HCT116 (cell line): ENCODE results near the gene GYS1. TPM values are rescaled to one million over a fixed set of nuclear protein-coding genes. Genes with fewer than 3 reads are reported as not detected.
"Not testable (repeated sequence)": the region's sequence is repeated elsewhere in the genome, so short reads cannot be mapped to it uniquely, and the experiment has no call there.

Source experiments
- ATAC-seq: fragments of 200-7000 bp; cut with Tn5 transposase; 2 replicates; pipeline ENCODE4 v1.9.1; 2020; ENCODE audit warnings: mild to moderate bottlenecking, moderate library complexity
- BruUV-seq: library from RNA; stranded (reverse); fragments of 400-500 nt; replicated peaks from 2 replicates; lab custom pipeline; 2021; lab: Mats Ljungman, UMichigan
- CTCF ChIA-PET: fragments of 300-600 bp; sonication (Branson Sonifier 250); formaldehyde crosslinking; loops from one replicate; lab custom pipeline; 2021; ENCODE audit warnings: antibody characterized with exemption; lab: Charles Lee
- POLR2A ChIA-PET: fragments of 300-600, 350-600 bp; sonication (Branson Sonifier 250); formaldehyde crosslinking; loops from one replicate; lab custom pipeline; 2021; ENCODE audit warnings: antibody characterized with exemption; lab: Charles Lee
- RAD21 ChIA-PET, 2 experiments: fragments of 300-600 bp; sonication (Branson Sonifier 250); formaldehyde crosslinking; loops; one replicate each; lab custom pipeline; 2023; ENCODE audit warnings: low total read pairs in 2 of 2; ENCODE audit not compliant: uncharacterized antibody in 2 of 2, unreplicated experiment in 2 of 2, low non-redundant PET in 1 of 2; lab: Charles Lee
- DNase-seq: peaks from one replicate; pipeline ENCODE4 v3.0.0-alpha.2; 2010; ENCODE audit warnings: low read depth, low spot score
- H2AFZ ChIP-seq: fragments of 200-600 bp; shearing (Covaris generic), sonication (generic); 2 replicates; pipeline ENCODE4 v1.6.1; 2017; ENCODE audit warnings: low read depth, mixed run types, mixed read lengths, antibody characterized with exemption, low read length; ENCODE audit not compliant: poor library complexity, severe bottlenecking
- H3K27ac ChIP-seq: 2 replicates; pipeline ENCODE4 v1.5.1; 2012; ENCODE audit warnings: low read depth, low read length
- H3K27me3 ChIP-seq: fragments of 200-600 bp; sonication (generic); 2 replicates; pipeline ENCODE4 v1.6.1; 2016; ENCODE audit warnings: mixed run types, low read length, mixed read lengths; ENCODE audit not compliant: insufficient read depth
- H3K36me3 ChIP-seq, 2 experiments: fragments of 200-500 bp in 1 of 2; fragments of 200-600 bp in 1 of 2; sonication (Bioruptor generic) in 1 of 2; sonication (generic) in 1 of 2; 2 replicates each; pipeline versions ENCODE4 v1.5.1 to v1.6.1; 2014 to 2016; ENCODE audit warnings: low read length in 2 of 2, inconsistent platforms in 1 of 2, mixed read lengths in 1 of 2, mixed run types in 1 of 2; ENCODE audit not compliant: insufficient read depth in 2 of 2, control insufficient read depth in 1 of 2
- H3K4me1 ChIP-seq, 2 experiments: fragments of 200-600 bp in 1 of 2; sonication (generic) in 1 of 2; 2 replicates each; pipeline versions ENCODE4 v1.5.1 to v1.6.1; 2012 to 2017; ENCODE audit warnings: low read length in 2 of 2, inconsistent platforms in 1 of 2, mild to moderate bottlenecking in 1 of 2, mixed read lengths in 1 of 2, mixed run types in 1 of 2, moderate library complexity in 1 of 2; ENCODE audit not compliant: insufficient read depth in 2 of 2, control insufficient read depth in 1 of 2
- H3K4me2 ChIP-seq: fragments of 200-600 bp; sonication (generic); 2 replicates; pipeline ENCODE4 v1.6.1; 2017; ENCODE audit warnings: mixed run types, low read length, mixed read lengths
- H3K4me3 ChIP-seq, 2 experiments: fragments of 200-600 bp in 1 of 2; sonication (generic) in 1 of 2; replicated peaks in 1 of 2; 2 replicates each; pipeline ENCODE4 v1.5.1; 2011 to 2016; ENCODE audit warnings: low read length in 2 of 2, control low read depth in 1 of 2, low read depth in 1 of 2, mild to moderate bottlenecking in 1 of 2, mixed read lengths in 1 of 2, mixed run types in 1 of 2
- H3K79me2 ChIP-seq: fragments of 200-600 bp; sonication (generic); 2 replicates; pipeline ENCODE4 v1.6.1; 2017; ENCODE audit warnings: mild to moderate bottlenecking, mixed run types, low read length, moderate library complexity, mixed read lengths; ENCODE audit not compliant: insufficient read depth
- H3K9ac ChIP-seq: fragments of 200-600 bp; sonication (generic); 2 replicates; pipeline ENCODE4 v1.6.1; 2016; ENCODE audit warnings: low read length, mixed read lengths
- H3K9me2 ChIP-seq: fragments of 200-600 bp; sonication (generic), shearing (Covaris generic); 2 replicates; pipeline ENCODE4 v1.6.1; 2017; ENCODE audit warnings: mixed run types, mild to moderate bottlenecking, moderate library complexity; ENCODE audit not compliant: insufficient read depth
- H3K9me3 ChIP-seq, 2 experiments: fragments of 200-500 bp in 1 of 2; fragments of 200-600 bp in 1 of 2; sonication (Bioruptor generic) in 1 of 2; sonication (generic) in 1 of 2; 2 replicates each; pipeline ENCODE4 v1.6.1; 2014 to 2017; ENCODE audit warnings: low read length in 2 of 2, mixed read lengths in 2 of 2, inconsistent platforms in 1 of 2, low read depth in 1 of 2, mild to moderate bottlenecking in 1 of 2, mixed run types in 1 of 2, moderate library complexity in 1 of 2; ENCODE audit not compliant: control insufficient read depth in 1 of 2, insufficient read depth in 1 of 2
- H4K20me1 ChIP-seq: fragments of 200-600 bp; sonication (generic), shearing (Covaris generic); 2 replicates; pipeline ENCODE4 v1.6.1; 2017; ENCODE audit warnings: mixed run types, mild to moderate bottlenecking, moderate library complexity; ENCODE audit not compliant: insufficient read depth
- EGR1 ChIP-seq: IDR thresholded peaks from 2 replicates; pipeline ENCODE4 v1.6.1; 2012; ENCODE audit warnings: low read depth
- SP1 ChIP-seq: IDR thresholded peaks from 2 replicates; pipeline ENCODE4 v1.6.1; 2012; ENCODE audit warnings: low read depth
- ZFX ChIP-seq: fragments of 450-650 bp; IDR thresholded peaks from 2 replicates; pipeline ENCODE4 v1.6.1; 2017
- intact Hi-C: fragments of 100-400 bp; cut with micrococcal nuclease; formaldehyde crosslinking; loops from 2 replicates; pipeline ENCODE4 v1.10.0; 2022
- total RNA-seq: library from RNA; stranded (reverse); gene quantifications from one replicate; pipeline ENCODE4 v1.2.1, GENCODE V29; 2021; ENCODE audit not compliant: unreplicated experiment

The GYS1 gene
- total RNA-seq, 1 experiment from 2014 or later: 50.7 TPM

- no peak for TF ChIP-seq EGR1
- TF ChIP-seq SP1: no peak
- no peak for TF ChIP-seq ZFX
- H2AFZ ChIP-seq: no peak overlapping the region
- intact Hi-C loops: no loop called here
- H4K20me1 ChIP-seq: no peaks in the 10 kb centered on the region
- H3K9me3 ChIP-seq: no peaks in the 10 kb centered on the region
- ATAC-seq (no peak), DNase-seq (no peak)
- no peaks in the 10 kb centered on the region for H3K27me3 ChIP-seq
- ChIA-PET RAD21 (no interaction called here), CTCF (no interaction called here), POLR2A (no interaction called here)
- no peaks in the 10 kb centered on the region for H3K79me2 ChIP-seq
- no peaks in the 10 kb centered on the region for H3K9me2 ChIP-seq
- peaks cover 2 to 3% of the 10 kb centered on the region in 2 experiments; a peak in 1 of 4 replicates for H3K36me3 ChIP-seq
- no peak overlapping the region for H3K4me2 ChIP-seq
- peaks cover 10 to 17% of the 10 kb centered on the region in 2 experiments for H3K4me1 ChIP-seq
- H3K27ac ChIP-seq: no peak overlapping the region
- BruUV-seq: no TSS peak
- no peak overlapping the region for H3K4me3 ChIP-seq
- no peak overlapping the region for H3K9ac ChIP-seq
Observed at GRCh38 chr19:48920949-48921348, 72.2 kb downstream of the GYS1 start.

GRCh38 chr19:48919271-48919670 is 73.8 kb downstream of the GYS1 start:
- RAD21 ChIA-PET, H3K27me3 ChIP-seq, H3K36me3 ChIP-seq, H3K79me2 ChIP-seq, H4K20me1 ChIP-seq, H3K9me2 ChIP-seq, H3K4me2 ChIP-seq, ATAC-seq, BruUV-seq, DNase-seq, H2AFZ ChIP-seq, H3K9me3 ChIP-seq, intact Hi-C loops, H3K9ac ChIP-seq, H3K4me1 ChIP-seq, H3K4me3 ChIP-seq, H3K27ac ChIP-seq: not testable (repeated sequence)
- CTCF ChIA-PET: interaction anchor here (0.7 to 1.2 kb wide), 3 partner anchors 19 to 124 kb away, joined by 3 read pairs; partner anchors contain the start of gene NUCB1
- POLR2A ChIA-PET: interaction anchor here (1.0 to 1.6 kb wide), 4 partner anchors 14 to 48 kb away, joined by 3 to 4 read pairs (median 3); partner anchors contain the start of genes BAX, DHDH and PPP1R15A
